ENCODE data around the gene FOXP1. TPM values are rescaled to one million over a fixed set of nuclear protein-coding genes. Genes with fewer than 3 reads are reported as not detected.

Gene FOXP1
- total and polyA plus RNA-seq, 2 of the 8 experiments (the other 6 are each of a cell fraction or from before 2014, with no cell fraction given) = 13.9 to 25.4 TPM

DNA sequence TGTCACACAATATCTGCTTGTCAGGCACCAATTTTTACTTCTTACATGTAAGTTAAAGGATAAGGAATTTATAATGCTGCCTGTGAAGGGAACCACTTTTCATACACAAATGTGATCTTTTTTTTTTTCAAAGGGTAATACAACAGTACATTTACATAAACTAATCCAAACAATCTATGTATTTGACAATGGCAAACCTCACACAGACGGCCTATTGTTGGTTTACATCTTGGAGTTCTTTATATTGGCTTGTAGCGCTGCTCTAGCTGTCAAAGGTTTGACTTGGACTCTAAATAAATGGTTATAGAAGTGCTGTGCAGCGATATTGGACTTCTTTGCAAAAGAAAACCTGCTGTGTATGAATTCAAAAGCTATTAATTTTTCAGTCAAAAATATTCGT lies 598.0 kb downstream of the FOXP1 start:
- Histone ChIP-seq H3K9ac (replicated peaks in 1 of 4; ENCODE audit: extremely low read depth in 1 of 4, low read depth in 3 of 4, low read length in 3 of 4) (no peak overlapping the region), H3K4ac (replicated peaks; ENCODE audit: insufficient read length, low read depth, low read length) (no peak overlapping the region), H2AK5ac (ENCODE audit: low read depth, low read length) (no peak overlapping the region), H3K36me3 (ENCODE audit: control insufficient read depth in 2 of 4, insufficient read depth in 4 of 4, low read length in 3 of 4) (peaks cover 0 to 16% (median 2%) of the 10 kb centered on the region in 4 experiments; a peak in 4 of 8 replicates), H3K4me3 (ENCODE audit: extremely low read depth in 1 of 4, insufficient read depth in 2 of 4, low read depth in 3 of 4, low read length in 4 of 4) (no peak overlapping the region), H2BK120ac (replicated peaks; ENCODE audit: low read depth, low read length) (no peak overlapping the region), H3K79me1 (ENCODE audit: low read depth, low read length) (no peaks in the 10 kb centered on the region), H3K23me2 (ENCODE audit: low read depth, low read length) (no peaks in the 10 kb centered on the region), H3K4me2 (ENCODE audit: insufficient read depth in 1 of 2, low read depth in 2 of 2, low read length in 2 of 2) (no peak overlapping the region), H3K4me1 (replicated peaks in 1 of 4; ENCODE audit: control insufficient read depth in 3 of 4, insufficient read depth in 4 of 4, low read length in 3 of 4) (peaks cover 0 to 12% (median 5%) of the 10 kb centered on the region in 4 experiments; a peak in 5 of 7 replicates), H3K23ac (ENCODE audit: insufficient read length) (no peak overlapping the region), H2BK20ac (ENCODE audit: low read length) (no peak overlapping the region), H4K20me1 (replicated peaks in 1 of 2; ENCODE audit: control insufficient read depth in 1 of 2, insufficient read depth in 2 of 2, low read length in 2 of 2) (no peaks in the 10 kb centered on the region), H3K27ac (ENCODE audit: low read depth, low read length) (no peak overlapping the region), H2AFZ (ENCODE audit: low read length) (no peak overlapping the region), H3K27me3 (replicated peaks in 1 of 4; ENCODE audit: control insufficient read depth in 3 of 4, extremely low read depth in 1 of 4, insufficient read depth in 3 of 4, low read length in 3 of 4) (no peaks in the 10 kb centered on the region), H2BK5ac (ENCODE audit: low read depth, low read length) (no peak overlapping the region), H3K18ac (ENCODE audit: extremely low read depth, low read length) (no peak overlapping the region), H2BK12ac (ENCODE audit: low read depth, low read length) (no peak overlapping the region), H2BK15ac (ENCODE audit: low read length) (no peak overlapping the region), H4K5ac (ENCODE audit: insufficient read length, low read depth, low read length) (no peak overlapping the region), H4K8ac (ENCODE audit: extremely low read depth, insufficient read depth, low read length) (no peak overlapping the region; the same call in 1 of the 2 replicates), H3K56ac (replicated peaks; ENCODE audit: insufficient read length, low read depth, low read length) (no peak overlapping the region), H3K9me3 (ENCODE audit: insufficient read depth in 2 of 2, low read depth in 1 of 2, low read length in 1 of 2) (no peaks in the 10 kb centered on the region), H3K79me2 (ENCODE audit: control insufficient read depth in 1 of 2, insufficient read depth in 2 of 2, low read length in 2 of 2) (no peaks in the 10 kb centered on the region), H4K91ac (replicated peaks; ENCODE audit: insufficient read length, low read length) (no peak overlapping the region), H3K14ac (ENCODE audit: insufficient read length) (no peak overlapping the region)
- no peak for FAIRE-seq
- ChIA-PET POLR2A (ENCODE audit: partially characterized antibody) (no interaction called here), CTCF (ENCODE audit: partially characterized antibody) (interaction anchor here (0.7 to 0.8 kb wide), 3 partner anchors 11 to 433 kb away, joined by 3 to 4 read pairs (median 4); no protein-coding TSS in a partner anchor)
- no peak for DNase-seq (ENCODE audit: low read depth in 1 of 2, low spot score in 2 of 2)
- no peak for TF ChIP-seq RXRA (IDR thresholded peaks at IDR 0.05; ENCODE audit: insufficient read depth, low read depth, low read length)
- TF ChIP-seq EZH2 (IDR thresholded peaks at IDR 0.05; ENCODE audit: low read depth, low read length, severe bottlenecking) = no peak
- no peak for TF ChIP-seq POU5F1 (IDR thresholded peaks at IDR 0.05; ENCODE audit: low read depth, low read length)
- no peak for TF ChIP-seq SIX5 (IDR thresholded peaks at IDR 0.05; ENCODE audit: low read depth, low read length)
- no peak for TF ChIP-seq PHF8 (conservative IDR thresholded peaks at IDR 0.05; ENCODE audit: low read depth, low read length)
- TF ChIP-seq BACH1 (IDR thresholded peaks at IDR 0.05; ENCODE audit: low read length) = no peak
- 93% methylated on average over 4 of the region's 4 CpGs; no CpG with 5 or more reads in 1 of the 2 experiments for WGBS, 2 experiments (ENCODE audit: extremely low coverage in 1 of 2, insufficient coverage in 1 of 2, insufficient read length in 1 of 2, insufficient replicate concordance in 2 of 2, low coverage in 1 of 2, low lambda C conversion rate in 2 of 2, missing lambda C conversion rate in 1 of 2)

All from H1 (cell line).